ENCODE measurements around the gene TXNDC8. TPM values are rescaled to one million over a fixed set of nuclear protein-coding genes. Genes with fewer than 3 reads are reported as not detected.

TXNDC8 gene
- not detected for total RNA-seq (2021; ENCODE audit: unreplicated experiment)
- polyA plus RNA-seq (2012), result not detected in 2 replicates
- Bru-seq, nascent RNA, result not detected
- BruChase-seq, experiment 1, labeled RNA remaining after a 6-hour chase, result not detected
- not detected for BruChase-seq, experiment 2, labeled RNA remaining after a 2-hour chase
- long read RNA-seq, result 0 reads

GRCh38 chr9:110337727-110338126 lies at the start of gene TXNDC8:
TXNDC8 (minus strand) TSS chr9:110337863.
- Histone ChIP-seq H3K4me3 (replicated peaks in 1 of 2; ENCODE audit: low read depth in 1 of 2, low read length in 2 of 2) (no peak within 1 kb of the TSS), H4K20me1 (ENCODE audit: insufficient read depth) (no peaks in the 10 kb centered on the region), H3K4me1 (ENCODE audit: control insufficient read depth in 1 of 2, insufficient read depth in 2 of 2, low read length in 2 of 2) (no peaks in the 10 kb centered on the region), H2AFZ (ENCODE audit: low read depth, low read length, poor library complexity, severe bottlenecking) (no peak within 1 kb of the TSS), H3K36me3 (ENCODE audit: control insufficient read depth in 1 of 2, insufficient read depth in 2 of 2, low read length in 2 of 2) (no peaks in the 10 kb centered on the region), H3K27me3 (ENCODE audit: insufficient read depth, low read length) (no peaks in the 10 kb centered on the region), H3K9me2 (ENCODE audit: insufficient read depth) (no peaks in the 10 kb centered on the region), H3K4me2 (ENCODE audit: low read length) (no peak within 1 kb of the TSS), H3K9ac (ENCODE audit: low read length) (no peak within 1 kb of the TSS), H3K27ac (ENCODE audit: low read depth, low read length) (no peak within 1 kb of the TSS), H3K9me3 (ENCODE audit: control insufficient read depth in 1 of 2, insufficient read depth in 1 of 2, low read depth in 1 of 2, low read length in 2 of 2) (no peaks in the 10 kb centered on the region), H3K79me2 (ENCODE audit: insufficient read depth, low read length) (no peaks in the 10 kb centered on the region)
- ATAC-seq, result no peak
- ChIA-PET CTCF (no interaction called here), RAD21 (ENCODE audit: low non-redundant PET in 1 of 2, low total read pairs in 2 of 2, uncharacterized antibody in 2 of 2, unreplicated experiment in 2 of 2) (no interaction called here), POLR2A (no interaction called here)
- TF ChIP-seq POLR2A (IDR thresholded peaks at IDR 0.05; ENCODE audit: borderline replicate concordance, extremely low read depth, insufficient read depth, insufficient read length) (no peak), ZFX (IDR thresholded peaks at IDR 0.05) (no peak), EGR1 (IDR thresholded peaks at IDR 0.05; ENCODE audit: low read depth) (no peak), ELF1 (IDR thresholded peaks at IDR 0.05; ENCODE audit: borderline replicate concordance, low read depth) (no peak)
- intact Hi-C loops (cut with micrococcal nuclease), result no loop called here
- no peak for DNase-seq (ENCODE audit: low read depth, low spot score)
- no TSS peak for BruUV-seq (replicated peaks)

GRCh38 chr9:110383491-110383890 lies 45.8 kb upstream of the TXNDC8 start:
- Histone ChIP-seq H3K79me2 (ENCODE audit: insufficient read depth, low read length) (no peaks in the 10 kb centered on the region), H3K9ac (ENCODE audit: low read length) (no peak overlapping the region), H2AFZ (ENCODE audit: low read depth, low read length, poor library complexity, severe bottlenecking) (no peak overlapping the region), H3K4me3 (replicated peaks in 1 of 2; ENCODE audit: low read depth in 1 of 2, low read length in 2 of 2) (no peak overlapping the region), H3K9me3 (ENCODE audit: control insufficient read depth in 1 of 2, insufficient read depth in 1 of 2, low read depth in 1 of 2, low read length in 2 of 2) (no peaks in the 10 kb centered on the region), H4K20me1 (ENCODE audit: insufficient read depth) (no peaks in the 10 kb centered on the region), H3K4me2 (ENCODE audit: low read length) (no peak overlapping the region), H3K27ac (ENCODE audit: low read depth, low read length) (no peak overlapping the region), H3K9me2 (ENCODE audit: insufficient read depth) (no peaks in the 10 kb centered on the region), H3K36me3 (ENCODE audit: control insufficient read depth in 1 of 2, insufficient read depth in 2 of 2, low read length in 2 of 2) (no peaks in the 10 kb centered on the region), H3K4me1 (ENCODE audit: control insufficient read depth in 1 of 2, insufficient read depth in 2 of 2, low read length in 2 of 2) (no peaks in the 10 kb centered on the region), H3K27me3 (ENCODE audit: insufficient read depth, low read length) (peaks cover 4% of the 10 kb centered on the region; the same call in 1 of the 2 replicates)
- TF ChIP-seq YY1 (IDR thresholded peaks at IDR 0.05; ENCODE audit: extremely low read depth, insufficient replicate concordance, low read depth, low read length), result no peak
- TF ChIP-seq EGR1 (IDR thresholded peaks at IDR 0.05; ENCODE audit: low read depth), result no peak
- TF ChIP-seq CEBPB (IDR thresholded peaks at IDR 0.05; ENCODE audit: low read depth), result no peak
- TF ChIP-seq POLR2A (IDR thresholded peaks at IDR 0.05; ENCODE audit: borderline replicate concordance, extremely low read depth, insufficient read depth, insufficient read length), result no peak
- no peak for TF ChIP-seq SIN3A (IDR thresholded peaks at IDR 0.05; ENCODE audit: low read depth)
- no peak for TF ChIP-seq SP1 (IDR thresholded peaks at IDR 0.05; ENCODE audit: low read depth)
- TF ChIP-seq SRF (IDR thresholded peaks at IDR 0.05; ENCODE audit: low read depth), result no peak
- TF ChIP-seq, protein P1, sequence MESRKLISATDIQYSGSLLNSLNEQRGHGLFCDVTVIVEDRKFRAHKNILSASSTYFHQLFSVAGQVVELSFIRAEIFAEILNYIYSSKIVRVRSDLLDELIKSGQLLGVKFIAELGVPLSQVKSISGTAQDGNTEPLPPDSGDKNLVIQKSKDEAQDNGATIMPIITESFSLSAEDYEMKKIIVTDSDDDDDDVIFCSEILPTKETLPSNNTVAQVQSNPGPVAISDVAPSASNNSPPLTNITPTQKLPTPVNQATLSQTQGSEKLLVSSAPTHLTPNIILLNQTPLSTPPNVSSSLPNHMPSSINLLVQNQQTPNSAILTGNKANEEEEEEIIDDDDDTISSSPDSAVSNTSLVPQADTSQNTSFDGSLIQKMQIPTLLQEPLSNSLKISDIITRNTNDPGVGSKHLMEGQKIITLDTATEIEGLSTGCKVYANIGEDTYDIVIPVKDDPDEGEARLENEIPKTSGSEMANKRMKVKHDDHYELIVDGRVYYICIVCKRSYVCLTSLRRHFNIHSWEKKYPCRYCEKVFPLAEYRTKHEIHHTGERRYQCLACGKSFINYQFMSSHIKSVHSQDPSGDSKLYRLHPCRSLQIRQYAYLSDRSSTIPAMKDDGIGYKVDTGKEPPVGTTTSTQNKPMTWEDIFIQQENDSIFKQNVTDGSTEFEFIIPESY (IDR thresholded peaks at IDR 0.05; ENCODE audit: extremely low read depth, insufficient replicate concordance, low read length), result no peak
- TF ChIP-seq JUND (IDR thresholded peaks at IDR 0.05), result no peak
- TF ChIP-seq, protein P2, sequence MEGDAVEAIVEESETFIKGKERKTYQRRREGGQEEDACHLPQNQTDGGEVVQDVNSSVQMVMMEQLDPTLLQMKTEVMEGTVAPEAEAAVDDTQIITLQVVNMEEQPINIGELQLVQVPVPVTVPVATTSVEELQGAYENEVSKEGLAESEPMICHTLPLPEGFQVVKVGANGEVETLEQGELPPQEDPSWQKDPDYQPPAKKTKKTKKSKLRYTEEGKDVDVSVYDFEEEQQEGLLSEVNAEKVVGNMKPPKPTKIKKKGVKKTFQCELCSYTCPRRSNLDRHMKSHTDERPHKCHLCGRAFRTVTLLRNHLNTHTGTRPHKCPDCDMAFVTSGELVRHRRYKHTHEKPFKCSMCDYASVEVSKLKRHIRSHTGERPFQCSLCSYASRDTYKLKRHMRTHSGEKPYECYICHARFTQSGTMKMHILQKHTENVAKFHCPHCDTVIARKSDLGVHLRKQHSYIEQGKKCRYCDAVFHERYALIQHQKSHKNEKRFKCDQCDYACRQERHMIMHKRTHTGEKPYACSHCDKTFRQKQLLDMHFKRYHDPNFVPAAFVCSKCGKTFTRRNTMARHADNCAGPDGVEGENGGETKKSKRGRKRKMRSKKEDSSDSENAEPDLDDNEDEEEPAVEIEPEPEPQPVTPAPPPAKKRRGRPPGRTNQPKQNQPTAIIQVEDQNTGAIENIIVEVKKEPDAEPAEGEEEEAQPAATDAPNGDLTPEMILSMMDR (IDR thresholded peaks at IDR 0.05 in 2 of 3, conservative IDR thresholded peaks at IDR 0.05 in 1 of 3; ENCODE audit: borderline replicate concordance in 1 of 3, insufficient read depth in 1 of 3, low read depth in 2 of 3, low read length in 2 of 3), result no peak
- TF ChIP-seq EZH2phosphoT487 (IDR thresholded peaks at IDR 0.05; ENCODE audit: borderline replicate concordance), result no peak
- TF ChIP-seq ZFX (IDR thresholded peaks at IDR 0.05), result no peak
- no peak for TF ChIP-seq TCF7L2 (IDR thresholded peaks at IDR 0.05; ENCODE audit: borderline replicate concordance, extremely low read depth, insufficient read depth, insufficient read length)
- CTCF ChIA-PET, result no interaction called here
- intact Hi-C loops (cut with micrococcal nuclease), result no loop called here
- DNase-seq (ENCODE audit: low read depth, low spot score) (no peak), ATAC-seq (no peak)
- BruUV-seq (replicated peaks), result no TSS peak
- POLR2A ChIA-PET, result no interaction called here
- RAD21 ChIA-PET (ENCODE audit: low non-redundant PET in 1 of 2, low total read pairs in 2 of 2, uncharacterized antibody in 2 of 2, unreplicated experiment in 2 of 2), result no interaction called here

Measured in HCT116 (cell line).